HEK293T (cell line): ENCODE results near the gene CLASP2.
"Not testable (repeated sequence)": the region's sequence is repeated elsewhere in the genome, so short reads cannot be mapped to it uniquely, and the experiment has no call there.

Experiments
- CTCF ChIA-PET: fragments of 350-600 bp; formaldehyde crosslinking; extraction: SDS; loops from one replicate; lab custom pipeline; 2021; ENCODE audit warnings: antibody characterized with exemption, inconsistent platforms; lab: Yijun Ruan, JAX
- POLR2A ChIA-PET: fragments of 350-600 bp; formaldehyde crosslinking; extraction: SDS; loops from one replicate; lab custom pipeline; 2020; ENCODE audit warnings: antibody characterized with exemption, inconsistent platforms; lab: Yijun Ruan, JAX
- DNase-seq: peaks from one replicate; pipeline ENCODE4 v3.0.0; 2012; ENCODE audit warnings: mixed read lengths; ENCODE audit errors: extremely low spot score
- ARNT ChIP-seq: fragments of 450-650 bp; IDR thresholded peaks from 2 replicates; pipeline ENCODE4 v1.6.1; 2017; ENCODE audit warnings: mild to moderate bottlenecking
- BHLHE40 ChIP-seq: fragments of 450-650 bp; IDR thresholded peaks from 2 replicates; pipeline ENCODE4 v1.6.1; 2016; ENCODE audit warnings: mild to moderate bottlenecking, moderate library complexity, borderline replicate concordance
- CTBP1 ChIP-seq: fragments of 450-650 bp; IDR thresholded peaks from 2 replicates; pipeline ENCODE4 v1.6.1; 2016; ENCODE audit warnings: borderline replicate concordance
- ELF4 ChIP-seq: fragments of 450-650 bp; IDR thresholded peaks from 2 replicates; pipeline ENCODE4 v1.6.1; 2017; ENCODE audit warnings: antibody characterized with exemption
- FOXA1 ChIP-seq: fragments of 450-650 bp; IDR thresholded peaks from 2 replicates; pipeline ENCODE4 v1.6.1; 2016; ENCODE audit warnings: mild to moderate bottlenecking
- FOXK2 ChIP-seq: fragments of 450-650 bp; IDR thresholded peaks from 2 replicates; pipeline ENCODE4 v1.6.1; 2016; ENCODE audit warnings: mild to moderate bottlenecking
- FOXM1 ChIP-seq: fragments of 450-650 bp; IDR thresholded peaks from 2 replicates; pipeline ENCODE4 v1.6.1; 2017; ENCODE audit warnings: mild to moderate bottlenecking, borderline replicate concordance
- HDGF ChIP-seq: fragments of 450-650 bp; IDR thresholded peaks from 2 replicates; pipeline ENCODE4 v1.6.1; 2017; ENCODE audit warnings: antibody characterized with exemption, borderline replicate concordance
- L3MBTL2 ChIP-seq: fragments of 450-650 bp; conservative IDR thresholded peaks from 2 replicates; pipeline ENCODE4 v1.6.1; 2016; ENCODE audit warnings: mild to moderate bottlenecking
- LEF1 ChIP-seq: fragments of 450-650 bp; IDR thresholded peaks from 2 replicates; pipeline ENCODE4 v1.6.1; 2017; ENCODE audit warnings: mild to moderate bottlenecking, borderline replicate concordance
- NFRKB ChIP-seq: fragments of 450-650 bp; IDR thresholded peaks from 2 replicates; pipeline ENCODE4 v1.6.1; 2016; ENCODE audit warnings: mild to moderate bottlenecking, moderate library complexity
- PKNOX1 ChIP-seq: fragments of 450-650 bp; IDR thresholded peaks from 2 replicates; pipeline ENCODE4 v1.6.1; 2016
- SP1 ChIP-seq: fragments of 450-650 bp; IDR thresholded peaks from 2 replicates; pipeline ENCODE4 v1.6.1; 2017
- SUZ12 ChIP-seq: fragments of 450-650 bp; IDR thresholded peaks from 2 replicates; pipeline ENCODE4 v1.6.1; 2016; ENCODE audit warnings: mild to moderate bottlenecking
- TARDBP ChIP-seq: fragments of 450-650 bp; IDR thresholded peaks from 2 replicates; pipeline ENCODE4 v1.6.1; 2016
- ZNF384 ChIP-seq: fragments of 450-650 bp; IDR thresholded peaks from 2 replicates; pipeline ENCODE4 v1.6.1; 2016

CLASP2 gene

DNA sequence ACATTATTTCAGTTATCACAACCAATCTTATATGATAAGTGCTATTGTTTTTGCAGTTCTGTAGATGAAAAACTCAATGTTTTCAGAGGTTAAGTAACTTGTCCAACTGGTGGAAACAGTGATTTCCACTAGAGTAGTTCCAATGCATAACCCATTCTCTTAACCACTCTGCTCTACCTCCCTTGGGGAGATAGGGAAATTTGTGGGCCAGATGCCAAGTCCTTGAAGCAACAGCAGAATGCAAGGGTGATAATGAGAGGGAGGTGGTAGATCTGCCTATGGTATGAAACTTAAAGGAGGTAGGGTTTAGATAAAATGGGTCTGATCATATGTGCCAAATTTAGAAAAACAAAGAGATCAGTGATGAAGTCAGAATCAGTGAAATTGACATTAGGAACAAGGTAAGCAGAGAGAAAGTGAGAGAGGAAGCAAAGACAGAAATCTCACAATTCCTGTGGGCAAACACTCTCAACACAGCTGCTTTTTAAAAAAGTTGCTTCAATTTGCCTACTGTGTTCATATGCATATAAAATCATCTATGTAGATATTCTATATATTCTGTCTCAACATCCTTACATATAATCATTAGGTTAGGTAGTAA lies 227.3 kb downstream of the CLASP2 start:
- POLR2A ChIA-PET, result no interaction called here
- CTCF ChIA-PET, result no interaction called here
- TF ChIP-seq HDGF (no peak), BHLHE40 (no peak), FOXA1 (no peak), ARNT (no peak), ELF4 (no peak), LEF1 (no peak)
- no peak for DNase-seq

GRCh38 chr3:33488683-33489082 lies 229.4 kb downstream of the CLASP2 start:
- TF ChIP-seq BHLHE40, result no peak
- TF ChIP-seq NFRKB, result no peak
- no peak for TF ChIP-seq HDGF
- TF ChIP-seq SUZ12, result no peak
- DNase-seq, result no peak
- CTCF ChIA-PET, result no interaction called here
- POLR2A ChIA-PET, result no interaction called here

DNA sequence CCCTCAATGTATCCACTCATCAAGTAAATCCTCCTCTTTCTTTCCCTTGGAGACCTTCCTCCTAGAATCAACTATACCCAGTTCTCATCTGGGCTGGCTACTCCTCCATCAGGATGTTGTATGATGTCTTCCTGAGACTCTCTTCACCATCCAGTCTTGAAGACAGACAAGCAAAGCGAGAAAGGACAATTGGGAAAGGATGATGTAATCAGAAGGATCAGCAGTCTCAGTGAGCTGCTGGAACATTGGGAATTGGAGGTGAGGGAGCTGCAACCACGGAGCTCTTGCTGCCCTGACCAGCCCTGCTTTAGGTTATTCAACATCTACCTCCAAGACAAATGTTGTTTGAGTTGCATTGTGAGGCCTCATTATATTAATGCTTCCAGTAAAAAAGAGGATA lies 229.8 kb downstream of the CLASP2 start:
- POLR2A ChIA-PET, result no interaction called here
- TF ChIP-seq ARNT, result no peak
- TF ChIP-seq TARDBP, result no peak
- no peak for TF ChIP-seq SP1
- no peak for TF ChIP-seq FOXM1
- no peak for TF ChIP-seq HDGF
- TF ChIP-seq L3MBTL2, result no peak
- TF ChIP-seq FOXK2, result no peak
- TF ChIP-seq FOXA1, result no peak
- TF ChIP-seq BHLHE40, result no peak
- no peak for TF ChIP-seq LEF1
- no peak for TF ChIP-seq NFRKB
- no peak for TF ChIP-seq SUZ12
- TF ChIP-seq PKNOX1, result no peak
- no peak for TF ChIP-seq ELF4
- CTCF ChIA-PET, result no interaction called here
- DNase-seq, result no peak

DNA sequence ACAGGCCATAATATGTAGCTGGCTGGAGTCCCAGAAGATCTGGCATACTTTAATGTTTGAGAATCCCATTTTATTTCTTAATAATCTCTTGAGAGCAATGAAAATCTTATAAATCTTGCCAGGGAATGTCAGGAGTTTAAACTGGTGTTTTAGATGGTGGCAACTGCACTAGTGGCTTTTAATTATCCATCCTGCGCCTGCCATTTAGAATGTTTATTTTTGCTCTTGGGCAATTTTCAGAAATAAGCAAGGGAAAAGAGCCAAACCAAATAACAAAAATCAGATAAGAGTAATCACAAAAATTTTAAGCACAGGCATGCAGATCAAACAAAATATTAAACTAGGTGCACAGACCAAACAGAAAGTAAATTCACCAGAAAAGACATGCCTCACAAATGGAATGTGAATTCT lies 235.9 kb downstream of the CLASP2 start:
- ChIA-PET POLR2A (no interaction called here), CTCF (no interaction called here)
- TF ChIP-seq L3MBTL2, result no peak
- no peak for TF ChIP-seq ELF4
- no peak for TF ChIP-seq ZNF384
- no peak for TF ChIP-seq FOXM1
- no peak for TF ChIP-seq FOXK2
- TF ChIP-seq TARDBP, result no peak
- no peak for TF ChIP-seq ARNT
- TF ChIP-seq NFRKB, result no peak
- TF ChIP-seq LEF1, result no peak
- TF ChIP-seq CTBP1, result no peak
- no peak for TF ChIP-seq HDGF
- no peak for TF ChIP-seq BHLHE40
- no peak for TF ChIP-seq PKNOX1
- TF ChIP-seq SP1, result no peak
- no peak for TF ChIP-seq SUZ12
- no peak for DNase-seq

GRCh38 chr3:33474896-33475295 lies 243.2 kb downstream of the CLASP2 start:
- TF ChIP-seq BHLHE40 (no peak), SUZ12 (no peak), HDGF (no peak), ELF4 (no peak), CTBP1 (no peak), NFRKB (no peak), SP1 (no peak), ARNT (no peak), TARDBP (no peak), L3MBTL2 (no peak), LEF1 (no peak), FOXM1 (no peak), FOXA1 (no peak), FOXK2 (no peak)
- ChIA-PET POLR2A (no interaction called here), CTCF (interaction anchor here (0.7 kb wide), 1 partner anchor 54 kb away, joined by 3 read pairs; no protein-coding TSS in a partner anchor)
- DNase-seq, result no peak

GRCh38 chr3:33473813-33474212 lies 244.2 kb downstream of the CLASP2 start:
- DNase-seq, result no peak
- ChIA-PET POLR2A (no interaction called here), CTCF (no interaction called here)
- TF ChIP-seq SP1 (no peak), ZNF384 (no peak), FOXK2 (no peak), BHLHE40 (no peak), FOXA1 (no peak)

DNA sequence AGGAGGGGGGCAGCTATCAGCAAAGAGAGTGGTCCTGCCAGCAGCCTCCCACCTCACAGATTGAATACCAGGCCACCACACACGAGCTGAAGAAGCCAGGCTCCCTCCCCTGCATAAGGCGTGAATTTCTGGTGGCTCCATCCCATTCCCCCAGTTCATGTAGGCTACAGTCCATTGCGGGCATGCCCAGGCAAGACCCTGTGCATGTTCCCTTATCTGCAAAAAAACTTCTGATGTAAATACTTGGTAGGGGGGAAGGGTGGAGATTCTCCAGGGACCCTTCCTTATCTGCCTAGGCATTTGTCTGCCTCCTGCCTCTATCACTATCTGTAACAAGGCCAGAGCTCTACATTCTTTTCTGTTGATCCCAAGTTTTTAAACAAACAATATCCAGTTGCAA lies 250.3 kb downstream of the CLASP2 start:
- CTCF ChIA-PET, result no interaction called here
- POLR2A ChIA-PET, result no interaction called here
- DNase-seq, result no peak

DNA sequence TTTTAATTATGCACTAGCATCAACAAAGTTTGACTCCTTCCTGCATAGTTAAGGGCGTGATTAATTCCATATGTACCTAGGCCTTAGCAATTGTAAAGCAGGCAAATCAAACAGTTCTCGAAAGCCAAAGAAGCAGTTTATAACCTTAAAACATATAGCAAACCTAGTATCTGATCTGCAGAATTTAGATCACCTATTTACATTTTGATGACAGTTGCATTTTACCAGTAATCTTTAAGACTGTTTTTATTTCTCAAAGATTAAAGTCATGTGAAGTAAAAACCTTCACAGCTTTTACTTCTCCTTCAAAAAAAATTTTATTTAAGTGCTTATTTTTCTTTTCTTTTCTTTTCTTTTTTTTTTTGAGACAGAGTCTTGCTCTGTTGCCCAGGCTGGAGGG lies 257.0 kb downstream of the CLASP2 start:
- POLR2A ChIA-PET, result no interaction called here
- TF ChIP-seq BHLHE40 (no peak), ELF4 (no peak), HDGF (no peak), NFRKB (no peak), FOXM1 (no peak), ARNT (no peak), FOXK2 (no peak), L3MBTL2 (no peak), SP1 (no peak), FOXA1 (no peak), CTBP1 (no peak), SUZ12 (no peak), ZNF384 (no peak)
- CTCF ChIA-PET, result no interaction called here
- no peak for DNase-seq

More for the DNA sequence above, 250.3 kb downstream of the CLASP2 start:
- TF ChIP-seq CTBP1, result no peak

DNA sequence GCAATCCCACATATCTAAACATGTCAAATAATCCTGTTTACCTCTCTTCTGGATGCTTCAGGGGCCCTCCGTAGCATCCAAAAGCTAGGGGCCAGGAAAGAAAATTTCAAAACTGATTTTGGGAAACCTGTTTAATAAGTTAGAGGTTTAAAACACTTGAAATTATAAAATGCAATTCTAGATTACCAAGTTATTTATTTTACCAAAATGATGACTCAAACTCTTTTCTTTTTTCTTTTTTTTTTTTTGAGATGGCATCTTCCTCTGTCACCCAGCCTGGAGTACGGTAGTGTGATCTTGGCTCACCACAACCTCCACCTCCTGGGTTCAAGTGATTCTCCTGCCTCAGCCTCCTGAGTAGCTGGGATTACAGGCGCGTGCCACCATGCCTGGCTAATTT lies 258.5 kb downstream of the CLASP2 start:
- CTCF ChIA-PET, DNase-seq, POLR2A ChIA-PET: not testable (repeated sequence)
